ENCODE measurements around the gene ZNF679. TPM values are rescaled to one million over a fixed set of nuclear protein-coding genes. Genes with fewer than 3 reads are reported as not detected.

ZNF679 gene
- total and polyA plus RNA-seq, 2 experiments from 2014 or later, result not detected

- peak overlapping the region; percentile 10 for H3K4me3 ChIP-seq
- H3K4me1 ChIP-seq (ENCODE audit: low read depth), result no peaks in the 10 kb centered on the region
- H3K9me3 ChIP-seq (ENCODE audit: low read depth), result no peaks in the 10 kb centered on the region
- no peak overlapping the region for H3K27ac ChIP-seq
- no peaks in the 10 kb centered on the region for H3K36me3 ChIP-seq
- TF ChIP-seq, protein P1, sequence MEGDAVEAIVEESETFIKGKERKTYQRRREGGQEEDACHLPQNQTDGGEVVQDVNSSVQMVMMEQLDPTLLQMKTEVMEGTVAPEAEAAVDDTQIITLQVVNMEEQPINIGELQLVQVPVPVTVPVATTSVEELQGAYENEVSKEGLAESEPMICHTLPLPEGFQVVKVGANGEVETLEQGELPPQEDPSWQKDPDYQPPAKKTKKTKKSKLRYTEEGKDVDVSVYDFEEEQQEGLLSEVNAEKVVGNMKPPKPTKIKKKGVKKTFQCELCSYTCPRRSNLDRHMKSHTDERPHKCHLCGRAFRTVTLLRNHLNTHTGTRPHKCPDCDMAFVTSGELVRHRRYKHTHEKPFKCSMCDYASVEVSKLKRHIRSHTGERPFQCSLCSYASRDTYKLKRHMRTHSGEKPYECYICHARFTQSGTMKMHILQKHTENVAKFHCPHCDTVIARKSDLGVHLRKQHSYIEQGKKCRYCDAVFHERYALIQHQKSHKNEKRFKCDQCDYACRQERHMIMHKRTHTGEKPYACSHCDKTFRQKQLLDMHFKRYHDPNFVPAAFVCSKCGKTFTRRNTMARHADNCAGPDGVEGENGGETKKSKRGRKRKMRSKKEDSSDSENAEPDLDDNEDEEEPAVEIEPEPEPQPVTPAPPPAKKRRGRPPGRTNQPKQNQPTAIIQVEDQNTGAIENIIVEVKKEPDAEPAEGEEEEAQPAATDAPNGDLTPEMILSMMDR (IDR thresholded peaks at IDR 0.05; ENCODE audit: low read depth, low read length), result no peak
- H3K27me3 ChIP-seq, result no peaks in the 10 kb centered on the region
- peak; percentile 55 to 97 for DNase-seq (ENCODE audit: low read depth in 1 of 2, low spot score in 1 of 2)
Measured at GRCh38 chr7:64307254-64308015, 79.2 kb downstream of the ZNF679 start.

DNA sequence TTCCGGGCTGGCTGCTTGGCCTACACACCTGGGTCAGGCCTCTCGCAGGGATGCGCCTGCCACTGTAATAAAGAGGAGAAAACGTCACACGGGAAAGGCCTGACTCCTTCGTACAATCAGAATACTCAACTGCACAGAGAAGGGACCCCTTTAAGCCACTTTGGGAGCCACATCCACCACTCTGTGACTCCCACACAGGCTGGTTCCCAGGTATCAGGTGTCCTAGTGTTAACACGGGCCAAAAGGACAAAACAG is 79.7 kb downstream of the ZNF679 start:
- Histone ChIP-seq H3K4me1 (ENCODE audit: low read depth) (no peaks in the 10 kb centered on the region), H3K27ac (no peak overlapping the region)

DNA sequence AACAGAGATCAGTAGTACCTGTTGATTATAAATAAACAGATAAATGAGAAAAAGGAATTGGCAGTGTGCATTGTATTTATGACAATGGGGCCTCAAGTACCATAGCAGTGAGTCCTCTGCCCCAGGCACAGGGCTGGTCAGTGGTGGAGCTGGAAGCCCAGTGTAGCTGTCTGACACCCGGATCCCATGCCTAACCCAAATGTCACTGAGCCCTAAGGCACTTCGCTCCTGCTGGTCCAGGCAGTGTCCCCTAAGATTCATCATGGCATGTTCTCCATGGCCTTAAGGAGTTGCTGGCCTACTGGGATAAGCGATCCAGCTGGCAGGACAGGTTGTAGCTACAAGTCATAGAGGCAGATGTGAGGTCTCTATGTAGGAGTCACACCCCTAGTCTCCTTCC is 82.2 kb downstream of the ZNF679 start:
- Histone ChIP-seq H3K36me3 (no peaks in the 10 kb centered on the region), H3K27ac (no peak overlapping the region), H3K9me3 (ENCODE audit: low read depth) (no peaks in the 10 kb centered on the region), H3K4me3 (no peak overlapping the region), H3K4me1 (ENCODE audit: low read depth) (no peaks in the 10 kb centered on the region), H3K27me3 (no peaks in the 10 kb centered on the region)
- no peak for DNase-seq (ENCODE audit: low read depth in 1 of 2, low spot score in 1 of 2)
- TF ChIP-seq, protein P1 (IDR thresholded peaks at IDR 0.05; ENCODE audit: low read depth, low read length), result no peak

More for the DNA sequence above, 79.7 kb downstream of the ZNF679 start:
- Histone ChIP-seq H3K36me3 (no peaks in the 10 kb centered on the region), H3K9me3 (ENCODE audit: low read depth) (no peaks in the 10 kb centered on the region), H3K27me3 (no peaks in the 10 kb centered on the region), H3K4me3 (peak overlapping the region; percentile 10)
- no peak for DNase-seq (ENCODE audit: low read depth in 1 of 2, low spot score in 1 of 2)
- TF ChIP-seq, protein P1 (IDR thresholded peaks at IDR 0.05; ENCODE audit: low read depth, low read length), result no peak

GRCh38 chr7:64312826-64313225 is 84.6 kb downstream of the ZNF679 start:
- no peaks in the 10 kb centered on the region for H3K36me3 ChIP-seq
- TF ChIP-seq, protein P1 (IDR thresholded peaks at IDR 0.05; ENCODE audit: low read depth, low read length), result no peak
- DNase-seq (ENCODE audit: low read depth in 1 of 2, low spot score in 1 of 2), result no peak
- H3K27me3 ChIP-seq, result no peaks in the 10 kb centered on the region
- H3K27ac ChIP-seq, result no peak overlapping the region
- no peak overlapping the region for H3K4me3 ChIP-seq
- H3K4me1 ChIP-seq (ENCODE audit: low read depth), result no peaks in the 10 kb centered on the region
- no peaks in the 10 kb centered on the region for H3K9me3 ChIP-seq (ENCODE audit: low read depth)

DNA sequence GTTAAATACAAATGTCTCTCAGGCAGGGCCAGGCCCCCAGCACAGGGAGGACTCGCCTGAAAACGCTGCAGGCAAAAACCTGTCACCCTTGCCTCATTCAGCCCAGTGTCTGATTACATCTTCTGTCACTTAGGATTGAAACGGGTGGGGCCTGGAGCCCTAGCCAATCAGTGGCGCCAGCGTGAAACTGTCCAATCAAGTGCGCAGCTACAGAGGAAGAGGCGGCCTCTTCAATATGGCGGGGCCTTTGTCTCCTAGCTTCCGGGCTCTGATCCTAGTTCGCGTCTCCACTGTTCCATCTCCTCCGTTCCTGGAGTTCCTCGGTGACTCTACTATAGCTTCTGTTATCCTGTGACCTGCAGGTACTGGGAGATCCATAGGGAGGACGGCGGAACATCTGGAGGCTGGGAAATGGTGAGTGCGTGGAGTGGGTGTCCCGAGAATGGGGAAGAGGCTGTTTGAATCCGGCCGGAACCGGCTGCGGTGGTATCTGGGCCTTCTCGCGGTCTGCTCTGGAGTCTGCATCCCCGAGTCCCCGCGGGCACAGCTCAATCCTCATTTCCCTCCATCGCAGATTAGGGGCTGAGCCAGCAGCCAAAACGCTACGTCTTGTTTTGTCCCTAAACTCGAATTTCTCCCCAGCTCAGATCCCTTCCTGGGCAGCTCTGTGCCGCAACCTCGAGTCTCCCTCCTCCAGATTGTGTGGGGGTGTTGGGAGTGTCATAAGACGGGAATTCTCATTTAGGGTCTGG is 85.6 kb downstream of the ZNF679 start, which contains the start of gene ZNF736:
Gene ZNF736 (plus strand): TSS at position 222 of the 752 bp plus-strand sequence. CDS start 190 bp downstream, at position 412.
- DNase-seq (ENCODE audit: low read depth in 1 of 2, low spot score in 1 of 2), result peak; percentile 46 to 93
- H3K4me3 ChIP-seq, result peak within 1 kb of the TSS; percentile 28
- H3K36me3 ChIP-seq, result no peaks in the 10 kb centered on the region

More for the DNA sequence above, 85.6 kb downstream of the ZNF679 start, which contains the start of gene ZNF736:
- H3K9me3 ChIP-seq (ENCODE audit: low read depth), result no peaks in the 10 kb centered on the region
- no peaks in the 10 kb centered on the region for H3K27me3 ChIP-seq
- TF ChIP-seq, protein P1 (IDR thresholded peaks at IDR 0.05; ENCODE audit: low read depth, low read length), result no peak
- no peaks in the 10 kb centered on the region for H3K4me1 ChIP-seq (ENCODE audit: low read depth)
- H3K27ac ChIP-seq, result peak within 1 kb of the TSS; percentile 62

Data from cardiac muscle cell (in vitro differentiated cells and primary cell).